ENCODE data around the gene SCGB1D1.

The SCGB1D1 gene

GRCh38 chr11:62190011-62190410 lies at the start of gene SCGB1D1:
Gene SCGB1D1, plus strand, starts transcription at chr11:62190216. Its CDS starts 69 bp downstream, at chr11:62190285.
- DNase-seq = no peak

GRCh38 chr11:62140304-62141110 lies 49.5 kb upstream of the SCGB1D1 start:
- DNase-seq = no peak

- no peak for DNase-seq
Observed at GRCh38 chr11:62141111-62142042, 48.6 kb upstream of the SCGB1D1 start.

GRCh38 chr11:62142043-62142375 lies 48.0 kb upstream of the SCGB1D1 start:
- DNase-seq = peak; percentile 5

- no peak for DNase-seq
Observed at GRCh38 chr11:62142921-62143320, 47.1 kb upstream of the SCGB1D1 start.

- DNase-seq = no peak
Observed at GRCh38 chr11:62143727-62144126, 46.3 kb upstream of the SCGB1D1 start.

GRCh38 chr11:62144641-62145255 lies 45.3 kb upstream of the SCGB1D1 start:
- no peak for DNase-seq

GRCh38 chr11:62145261-62145871 lies 44.6 kb upstream of the SCGB1D1 start:
- DNase-seq = no peak

GRCh38 chr11:62146476-62147200 lies 43.4 kb upstream of the SCGB1D1 start:
- no peak for DNase-seq

- DNase-seq = no peak
Observed at GRCh38 chr11:62147545-62147944, 42.5 kb upstream of the SCGB1D1 start.

- DNase-seq = no peak
Observed at GRCh38 chr11:62148271-62148980, 41.6 kb upstream of the SCGB1D1 start.

GRCh38 chr11:62149986-62150886 lies 39.8 kb upstream of the SCGB1D1 start:
- DNase-seq = no peak

GRCh38 chr11:62150887-62151736 lies 38.9 kb upstream of the SCGB1D1 start:
- DNase-seq = no peak

- no peak for DNase-seq
Observed at GRCh38 chr11:62151737-62152102, 38.3 kb upstream of the SCGB1D1 start.

GRCh38 chr11:62152245-62153086 lies 37.5 kb upstream of the SCGB1D1 start:
- no peak for DNase-seq

- no peak for DNase-seq
Observed at GRCh38 chr11:62153087-62153395, 37.0 kb upstream of the SCGB1D1 start.

- no peak for DNase-seq
Observed at GRCh38 chr11:62153617-62154016, 36.4 kb upstream of the SCGB1D1 start.

- no peak for DNase-seq
Observed at GRCh38 chr11:62157603-62158002, 32.4 kb upstream of the SCGB1D1 start.

- DNase-seq = no peak
Observed at GRCh38 chr11:62166371-62166770, 23.6 kb upstream of the SCGB1D1 start.

Measured in CD4-positive, alpha-beta T cell treated with Interleukin-15 for 1 hour (primary cell).